SW 1271 (cell line): ENCODE results near the gene GPR17.

Experiments used
- DNase-seq, 2 experiments: peaks; one replicate each; lab custom pipeline; 2025; lab: John Stamatoyannopoulos, UW

Gene GPR17

GRCh38 chr2:127694986-127695385 is 49.0 kb downstream of the GPR17 start:
- DNase-seq: no peak

GRCh38 chr2:127695491-127696472 is 49.8 kb downstream of the GPR17 start:
- DNase-seq: no peak

- DNase-seq: no peak
Measured at GRCh38 chr2:127697482-127698180, 51.7 kb downstream of the GPR17 start.

GRCh38 chr2:127698553-127699355 is 52.8 kb downstream of the GPR17 start:
- DNase-seq: no peak

GRCh38 chr2:127700527-127701192 is 54.7 kb downstream of the GPR17 start:
- peak; percentile 87 to 89 for DNase-seq

- DNase-seq: peak; percentile 69 to 92
Measured at GRCh38 chr2:127701193-127701650, 55.3 kb downstream of the GPR17 start, which contains the start of gene SFT2D3. Gene SFT2D3 (plus strand): TSS chr2:127701497. CDS start chr2:127701529, 32 bp downstream.

GRCh38 chr2:127701651-127702394 is 55.9 kb downstream of the GPR17 start:
- DNase-seq: peak; percentile 58 to 60
